CD14-positive monocyte (primary cell): ENCODE data around the gene ARHGEF7. TPM values are rescaled to one million over a fixed set of nuclear protein-coding genes. Genes with fewer than 3 reads are reported as not detected.

Experiments
- DNase-seq, 3 donors: peaks; one replicate each; pipeline ENCODE4 v3.0.0-alpha.2; 2011 to 2022
- H2AFZ ChIP-seq: 2 replicates; pipeline ENCODE4 v1.6.0; 2012; ENCODE audit warnings: mild to moderate bottlenecking, low read depth, low read length, inconsistent platforms; ENCODE audit not compliant: insufficient read depth, poor library complexity, severe bottlenecking
- H3K27ac ChIP-seq, 2 donors: 1 replicate in 1 of 2; 2 replicates in 1 of 2; pipeline ENCODE4 v1.5.1; 2012 to 2013; ENCODE audit warnings: low read length in 2 of 2, control low read depth in 1 of 2, inconsistent platforms in 1 of 2, low read depth in 1 of 2, mild to moderate bottlenecking in 1 of 2
- H3K27me3 ChIP-seq, 2 donors: one replicate each; pipeline versions ENCODE4 v1.6.0 to v1.6.1; 2011 to 2013; ENCODE audit warnings: low read length in 2 of 2; ENCODE audit not compliant: control insufficient read depth in 2 of 2, insufficient read depth in 2 of 2
- H3K36me3 ChIP-seq, 2 donors: replicated peaks in 1 of 2; 1 replicate in 1 of 2; 2 replicates in 1 of 2; pipeline versions ENCODE4 v1.5.1 to v1.6.1; 2012 to 2013; ENCODE audit warnings: low read length in 2 of 2, control low read depth in 1 of 2, inconsistent platforms in 1 of 2, mild to moderate bottlenecking in 1 of 2; ENCODE audit not compliant: insufficient read depth in 2 of 2, control insufficient read depth in 1 of 2
- H3K4me1 ChIP-seq, 2 donors: 1 replicate in 1 of 2; 2 replicates in 1 of 2; pipeline versions ENCODE4 v1.5.1 to v1.6.1; 2012 to 2013; ENCODE audit warnings: low read length in 2 of 2, control low read depth in 1 of 2, inconsistent platforms in 1 of 2, mild to moderate bottlenecking in 1 of 2, moderate library complexity in 1 of 2; ENCODE audit not compliant: insufficient read depth in 2 of 2, control insufficient read depth in 1 of 2
- H3K4me2 ChIP-seq: replicated peaks from 2 replicates; pipeline ENCODE3; 2012; ENCODE audit warnings: low read length, moderate library complexity, mild to moderate bottlenecking; ENCODE audit not compliant: poor library complexity, severe bottlenecking; ENCODE audit errors: extremely low read depth
- H3K4me3 ChIP-seq, 3 experiments: fragments of 200-600 bp in 1 of 3; sonication (generic) in 1 of 3; replicated peaks in 1 of 3; 1 replicate in 2 of 3; 2 replicates in 1 of 3; pipeline ENCODE4 v1.5.1; 2011 to 2013; ENCODE audit warnings: low read length in 3 of 3, mild to moderate bottlenecking in 3 of 3, control low read depth in 2 of 3, low read depth in 2 of 3, inconsistent platforms in 1 of 3, moderate library complexity in 1 of 3
- H3K79me2 ChIP-seq: 2 replicates; pipeline ENCODE4 v1.6.0; 2012; ENCODE audit warnings: mild to moderate bottlenecking, control low read depth, inconsistent platforms, low read length, moderate library complexity; ENCODE audit not compliant: insufficient read depth
- H3K9ac ChIP-seq: 2 replicates; pipeline ENCODE4 v1.6.0; 2017; ENCODE audit warnings: low read length, mild to moderate bottlenecking; ENCODE audit not compliant: insufficient read depth, poor library complexity, severe bottlenecking
- H3K9me3 ChIP-seq, 2 donors: replicated peaks in 1 of 2; 1 replicate in 1 of 2; 2 replicates in 1 of 2; pipeline versions ENCODE4 v1.5.1 to v1.6.1; 2012 to 2013; ENCODE audit warnings: low read length in 2 of 2, control low read depth in 1 of 2; ENCODE audit not compliant: control insufficient read depth in 1 of 2, insufficient read depth in 1 of 2
- H4K20me1 ChIP-seq: 2 replicates; pipeline ENCODE4 v1.6.0; 2012; ENCODE audit warnings: mild to moderate bottlenecking, low read length, control low read depth, moderate library complexity; ENCODE audit not compliant: insufficient read depth
- H3K27ac Mint-ChIP-seq, 7 donors: one replicate each; pipeline ENCODE4 v1.8.0; 2020; ENCODE audit warnings: mild to moderate bottlenecking in 7 of 7, mixed read lengths in 7 of 7, moderate library complexity in 6 of 7, inconsistent platforms in 2 of 7
- H3K27me3 Mint-ChIP-seq, 3 donors: one replicate each; pipeline ENCODE4 v1.8.0; 2021 to 2022; ENCODE audit warnings: low read depth in 3 of 3, mild to moderate bottlenecking in 3 of 3, mixed read lengths in 3 of 3, moderate library complexity in 3 of 3, inconsistent platforms in 1 of 3
- H3K36me3 Mint-ChIP-seq, 2 donors: one replicate each; pipeline ENCODE4 v1.8.0; 2020; ENCODE audit warnings: mixed read lengths in 2 of 2, inconsistent platforms in 1 of 2, mild to moderate bottlenecking in 1 of 2
- H3K4me1 Mint-ChIP-seq: one replicate; pipeline ENCODE4 v1.8.0; 2020; ENCODE audit warnings: mild to moderate bottlenecking, mixed read lengths
- H3K4me3 Mint-ChIP-seq, 2 donors: one replicate each; pipeline ENCODE4 v1.8.0; 2020; ENCODE audit warnings: mild to moderate bottlenecking in 2 of 2, mixed read lengths in 2 of 2, moderate library complexity in 1 of 2
- H3K9me3 Mint-ChIP-seq, 7 donors: one replicate each; pipeline ENCODE4 v1.8.0; 2020 to 2022; ENCODE audit warnings: mixed read lengths in 7 of 7, mild to moderate bottlenecking in 6 of 7, moderate library complexity in 6 of 7, inconsistent platforms in 2 of 7
- CTCF ChIP-seq: fragments of 200-600 bp; IDR thresholded peaks from one replicate; pipeline ENCODE4 v1.8.0; 2022; ENCODE audit warnings: antibody characterized with exemption, mild to moderate bottlenecking
- WGBS: methylation state at CpG from one replicate; pipeline ENCODE4 v1.1.5; 2013; ENCODE audit warnings: missing lambda C conversion rate; ENCODE audit not compliant: insufficient coverage; 5-methylcytosine and 5-hydroxymethylcytosine counted together
- intact Hi-C, 2 donors: fragments of 100-400 bp; cut with micrococcal nuclease; formaldehyde crosslinking; loops; one replicate each; pipeline versions ENCODE4 v1.15.0 to v1.15.1; 2023
- polyA plus RNA-seq, 3 donors: library from polyadenylated mRNA; depleted of rRNA in 1 of 3; unstranded in 2 of 3; stranded (reverse) in 1 of 3; fragments of 300-500 nt in 2 of 3; fragments of >200 nt in 1 of 3; fragmentation: Illumina TruSeq in 2 of 3; gene quantifications; 1 replicate in 2 of 3; 2 replicates in 1 of 3; pipeline ENCODE4 v1.2.3, GENCODE V29; 2012 to 2021

The ARHGEF7 gene
- polyA plus RNA-seq, 3 donors, result 4.6 to 29.0 (median 6.1) TPM

GRCh38 chr13:111145071-111145470 is 30.0 kb downstream of the ARHGEF7 start:
- H4K20me1 ChIP-seq, result no peaks in the 10 kb centered on the region
- H3K4me2 ChIP-seq, result no peak overlapping the region
- Mint-ChIP-seq H3K9me3 (peaks cover 0 to 10% (median 0%) of the 10 kb centered on the region in 7 donors), H3K27ac (no peak overlapping the region), H3K27me3 (peaks cover 18 to 34% (median 29%) of the 10 kb centered on the region in 3 donors), H3K36me3 (no peaks in the 10 kb centered on the region), H3K4me3 (no peak overlapping the region), H3K4me1 (no peaks in the 10 kb centered on the region)
- no peak for TF ChIP-seq CTCF
- H3K9me3 ChIP-seq, result no peaks in the 10 kb centered on the region
- no peak overlapping the region for H3K27ac ChIP-seq
- no peak overlapping the region for H3K9ac ChIP-seq
- 81% methylated on average over 5 of the region's 7 CpGs for WGBS
- no peaks in the 10 kb centered on the region for H3K79me2 ChIP-seq
- no peaks in the 10 kb centered on the region for H3K4me1 ChIP-seq
- no peak for DNase-seq
- no peak overlapping the region for H2AFZ ChIP-seq
- intact Hi-C loops, result no loop called here
- H3K4me3 ChIP-seq, result no peak overlapping the region
- peaks cover 10 to 19% of the 10 kb centered on the region in 2 donors for H3K27me3 ChIP-seq
- H3K36me3 ChIP-seq, result no peaks in the 10 kb centered on the region

- no peak overlapping the region for H3K9ac ChIP-seq
- no peaks in the 10 kb centered on the region for H3K9me3 ChIP-seq
- H3K27me3 ChIP-seq, result peaks cover 12 to 22% of the 10 kb centered on the region in 2 donors
- Mint-ChIP-seq H3K9me3 (peaks cover 0 to 10% (median 0%) of the 10 kb centered on the region in 7 donors), H3K27ac (no peak overlapping the region), H3K4me3 (no peak overlapping the region), H3K4me1 (no peaks in the 10 kb centered on the region), H3K36me3 (no peaks in the 10 kb centered on the region), H3K27me3 (peaks cover 22 to 38% (median 29%) of the 10 kb centered on the region in 3 donors)
- no peak overlapping the region for H3K4me3 ChIP-seq
- H3K4me1 ChIP-seq, result no peaks in the 10 kb centered on the region
- intact Hi-C loops, result no loop called here
- no peak overlapping the region for H3K27ac ChIP-seq
- no peaks in the 10 kb centered on the region for H4K20me1 ChIP-seq
- DNase-seq, result no peak
- TF ChIP-seq CTCF, result no peak
- H3K4me2 ChIP-seq, result no peak overlapping the region
- H3K79me2 ChIP-seq, result no peaks in the 10 kb centered on the region
- 98% methylated on average over 5 of the region's 7 CpGs for WGBS
- no peaks in the 10 kb centered on the region for H3K36me3 ChIP-seq
- no peak overlapping the region for H2AFZ ChIP-seq
These were observed 30.4 kb downstream of the ARHGEF7 start for GRCh38 chr13:111145506-111145905.
